Dermis blood vessel endothelial cell (primary cell): ENCODE results near the gene ZRANB3. TPM values are rescaled to one million over a fixed set of nuclear protein-coding genes. Genes with fewer than 3 reads are reported as not detected.
"Not testable (repeated sequence)": the region's sequence is repeated elsewhere in the genome, so short reads cannot be mapped to it uniquely, and the experiment has no call there.

Experiments used
- DNase-seq: peaks from one replicate; pipeline ENCODE4 v3.0.0; 2010
- total RNA-seq: library from RNA; depleted of rRNA; stranded (reverse); fragments of >200 nt; gene quantifications from 2 replicates; pipeline ENCODE4 v1.2.3, GENCODE V29; 2014

ZRANB3 gene
- total RNA-seq, 1 donor from 2014 or later, result 4.9 TPM

- no peak for DNase-seq
These were observed 409.9 kb downstream of the ZRANB3 start for GRCh38 chr2:135121016-135121657.

GRCh38 chr2:135119582-135119981 lies 411.4 kb downstream of the ZRANB3 start:
- no peak for DNase-seq

DNA sequence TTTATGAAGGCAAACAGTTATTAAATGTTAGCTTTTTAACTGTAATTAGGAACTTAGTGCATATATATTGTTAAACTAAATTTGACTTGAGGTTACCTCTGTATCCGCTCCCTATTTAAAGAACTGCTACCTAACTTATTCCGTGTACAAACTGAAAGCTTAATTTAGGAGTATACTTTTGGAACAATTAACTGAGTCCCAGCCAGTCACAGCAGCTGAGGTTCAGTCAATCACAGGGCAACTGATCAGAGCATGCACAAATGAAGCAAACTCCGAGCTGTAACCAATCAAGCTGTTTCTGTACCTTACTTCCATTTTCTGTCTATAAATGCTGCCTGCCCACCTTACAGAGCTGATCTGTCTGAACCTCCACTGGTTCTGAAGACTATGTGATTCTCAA lies 417.7 kb downstream of the ZRANB3 start:
- DNase-seq, result no peak

- not testable (repeated sequence) for DNase-seq
These were observed 425.3 kb downstream of the ZRANB3 start for GRCh38 chr2:135105513-135106316.

DNA sequence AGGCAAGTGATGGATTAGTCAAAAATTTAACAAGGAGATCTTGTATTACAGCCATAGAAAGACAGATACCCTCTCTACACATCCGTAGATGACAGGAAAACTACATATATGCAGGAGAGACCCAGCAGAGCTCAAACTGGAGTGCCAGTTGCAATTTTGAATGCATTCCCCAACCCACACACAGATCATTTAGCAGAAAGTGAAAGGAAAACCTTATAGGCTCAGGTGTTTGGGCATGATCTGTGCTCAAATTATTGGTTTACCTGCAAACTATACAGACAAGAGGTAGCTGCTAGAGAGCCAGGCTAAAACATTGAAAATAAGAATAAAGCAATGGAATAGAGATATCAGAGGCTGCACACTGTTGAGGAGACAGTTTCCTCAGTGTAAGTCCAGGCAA lies 427.2 kb downstream of the ZRANB3 start:
- DNase-seq, result no peak

- DNase-seq, result no peak
These were observed 431.1 kb downstream of the ZRANB3 start for GRCh38 chr2:135099802-135100483.

- DNase-seq, result no peak
These were observed 433.3 kb downstream of the ZRANB3 start for GRCh38 chr2:135097532-135098231.

DNA sequence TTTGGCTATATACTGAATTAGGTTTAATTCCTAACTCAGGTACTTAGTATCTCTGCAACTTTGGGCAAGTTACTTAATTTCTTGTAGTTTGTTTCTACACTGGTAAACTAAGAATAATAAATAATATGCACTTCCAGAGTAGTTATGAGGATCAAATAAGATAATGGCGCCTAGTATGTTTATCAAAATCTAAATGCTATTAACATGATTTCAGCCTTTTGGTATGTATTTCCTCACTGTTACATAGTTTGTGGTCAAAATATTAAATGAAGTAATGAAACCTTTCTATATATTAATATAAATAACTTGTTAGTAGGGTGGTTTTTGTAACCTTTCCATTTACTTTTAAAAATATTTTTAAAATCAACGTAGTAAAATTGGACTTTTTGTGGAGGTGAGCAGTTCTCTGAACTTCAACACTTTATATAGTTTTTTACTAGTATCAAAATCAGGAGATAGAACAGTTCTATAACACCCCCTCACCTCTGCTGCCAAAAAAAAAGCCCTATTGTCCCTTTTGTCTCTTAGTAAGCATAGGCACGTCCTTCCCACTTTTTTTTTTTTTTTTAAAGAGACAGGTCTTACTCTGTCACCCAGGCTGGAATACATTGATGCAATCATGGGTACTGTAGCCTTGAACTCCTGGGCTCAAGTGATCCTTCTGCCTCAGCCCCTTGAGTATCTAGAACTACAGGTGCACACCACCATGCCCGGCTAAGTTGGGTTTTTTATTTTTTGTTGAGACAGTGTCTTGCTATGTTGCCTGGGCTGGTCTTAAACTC lies 434.2 kb downstream of the ZRANB3 start:
- DNase-seq, result no peak

DNA sequence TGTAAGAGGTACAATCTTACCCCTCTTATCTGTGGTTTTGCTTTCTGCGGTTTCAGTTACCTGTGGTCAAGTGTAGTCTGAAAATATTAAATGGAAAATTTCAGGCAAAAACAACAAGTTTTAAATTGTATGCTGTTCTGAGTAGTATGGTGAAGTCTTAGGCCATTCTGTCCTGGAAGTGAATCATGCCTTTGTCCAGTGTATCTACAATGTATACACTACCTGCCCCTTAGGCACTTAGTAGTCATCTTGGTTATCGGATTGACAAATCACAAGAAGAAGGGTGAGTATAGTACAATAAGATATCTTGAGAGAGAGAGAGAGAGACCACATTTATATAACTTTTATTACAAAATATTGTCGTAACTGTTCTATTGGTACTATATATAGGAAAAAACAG lies 435.4 kb downstream of the ZRANB3 start:
- no peak for DNase-seq

- DNase-seq, result no peak
These were observed 436.5 kb downstream of the ZRANB3 start for GRCh38 chr2:135094508-135094907.

- DNase-seq, result no peak
These were observed 437.2 kb downstream of the ZRANB3 start for GRCh38 chr2:135093670-135094330.

- no peak for DNase-seq
These were observed 437.8 kb downstream of the ZRANB3 start for GRCh38 chr2:135093193-135093592.

DNA sequence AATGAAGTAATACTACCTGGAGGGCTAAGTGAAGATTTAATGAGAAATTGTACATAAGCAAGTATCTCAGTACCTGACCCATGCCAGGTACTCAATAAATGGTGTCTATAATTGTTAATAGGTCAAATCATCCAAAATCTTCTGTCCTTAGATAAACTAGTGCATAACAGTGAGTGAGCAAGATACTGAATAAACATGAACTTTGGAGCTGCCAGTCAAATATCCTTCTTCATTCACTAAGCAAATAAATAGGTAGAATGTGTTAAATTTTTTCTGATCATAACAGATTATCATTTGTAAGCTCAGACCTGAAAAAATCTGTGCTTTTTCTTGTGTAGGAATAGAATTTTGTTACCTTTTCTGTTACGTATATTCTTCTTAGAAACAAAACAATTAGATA lies 439.3 kb downstream of the ZRANB3 start:
- no peak for DNase-seq

GRCh38 chr2:135089597-135089996 lies 441.4 kb downstream of the ZRANB3 start:
- not testable (repeated sequence) for DNase-seq

Other genes with a start within 250 kb of the ZRANB3 start
- 7.3 and 18.0 TPM in 2 replicates for gene R3HDM1, start 266 bp upstream of the ZRANB3 start, total RNA-seq
- gene UBXN4, start 210.6 kb upstream of the ZRANB3 start, total RNA-seq, result 69.1 and 89.3 TPM in 2 replicates